HL-60 (cell line): Measurements from ENCODE around the gene MYL10.

ENCODE experiments used
- GABPA ChIP-seq: IDR thresholded peaks from 2 replicates; pipeline ENCODE4 v1.6.1; 2012; ENCODE audit warnings: low read depth
- POLR2AphosphoS5 ChIP-seq: IDR thresholded peaks from 2 replicates; pipeline ENCODE4 v1.6.1; 2012; ENCODE audit warnings: low read depth
- TF ChIP-seq, protein P1 (sequence below): IDR thresholded peaks from one replicate; pipeline ENCODE4 v1.5.1; 2011; ENCODE audit warnings: low read length, control low read depth, inconsistent platforms; ENCODE audit not compliant: insufficient read depth
- TF ChIP-seq, protein P2 (sequence below): IDR thresholded peaks from 2 replicates; pipeline ENCODE4 v1.6.1; 2012; ENCODE audit warnings: low read depth; ENCODE audit not compliant: insufficient replicate concordance

DNA sequence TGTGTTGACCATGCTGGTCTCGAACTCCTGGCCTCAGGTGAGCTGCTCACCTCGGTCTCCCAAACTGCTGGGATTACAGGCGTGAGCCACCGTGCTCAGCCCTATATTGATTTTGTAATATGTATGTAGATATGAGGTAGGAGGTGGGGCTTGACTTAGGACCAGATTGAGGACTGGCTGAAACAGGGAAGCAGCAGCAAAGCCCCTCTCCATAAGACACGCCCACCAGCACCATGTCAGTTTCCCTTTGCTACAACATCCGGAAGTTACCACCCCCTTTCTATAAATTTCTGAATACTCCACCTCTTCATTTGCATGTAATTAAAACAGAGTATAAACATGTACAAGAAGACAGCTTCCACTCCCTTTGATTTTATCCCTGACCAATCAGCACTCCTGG, 47.9 kb upstream of the MYL10 start:
- TF ChIP-seq, protein P1, sequence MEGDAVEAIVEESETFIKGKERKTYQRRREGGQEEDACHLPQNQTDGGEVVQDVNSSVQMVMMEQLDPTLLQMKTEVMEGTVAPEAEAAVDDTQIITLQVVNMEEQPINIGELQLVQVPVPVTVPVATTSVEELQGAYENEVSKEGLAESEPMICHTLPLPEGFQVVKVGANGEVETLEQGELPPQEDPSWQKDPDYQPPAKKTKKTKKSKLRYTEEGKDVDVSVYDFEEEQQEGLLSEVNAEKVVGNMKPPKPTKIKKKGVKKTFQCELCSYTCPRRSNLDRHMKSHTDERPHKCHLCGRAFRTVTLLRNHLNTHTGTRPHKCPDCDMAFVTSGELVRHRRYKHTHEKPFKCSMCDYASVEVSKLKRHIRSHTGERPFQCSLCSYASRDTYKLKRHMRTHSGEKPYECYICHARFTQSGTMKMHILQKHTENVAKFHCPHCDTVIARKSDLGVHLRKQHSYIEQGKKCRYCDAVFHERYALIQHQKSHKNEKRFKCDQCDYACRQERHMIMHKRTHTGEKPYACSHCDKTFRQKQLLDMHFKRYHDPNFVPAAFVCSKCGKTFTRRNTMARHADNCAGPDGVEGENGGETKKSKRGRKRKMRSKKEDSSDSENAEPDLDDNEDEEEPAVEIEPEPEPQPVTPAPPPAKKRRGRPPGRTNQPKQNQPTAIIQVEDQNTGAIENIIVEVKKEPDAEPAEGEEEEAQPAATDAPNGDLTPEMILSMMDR = no peak
- TF ChIP-seq POLR2AphosphoS5 = no peak
- TF ChIP-seq GABPA = no peak
- TF ChIP-seq, protein P2, sequence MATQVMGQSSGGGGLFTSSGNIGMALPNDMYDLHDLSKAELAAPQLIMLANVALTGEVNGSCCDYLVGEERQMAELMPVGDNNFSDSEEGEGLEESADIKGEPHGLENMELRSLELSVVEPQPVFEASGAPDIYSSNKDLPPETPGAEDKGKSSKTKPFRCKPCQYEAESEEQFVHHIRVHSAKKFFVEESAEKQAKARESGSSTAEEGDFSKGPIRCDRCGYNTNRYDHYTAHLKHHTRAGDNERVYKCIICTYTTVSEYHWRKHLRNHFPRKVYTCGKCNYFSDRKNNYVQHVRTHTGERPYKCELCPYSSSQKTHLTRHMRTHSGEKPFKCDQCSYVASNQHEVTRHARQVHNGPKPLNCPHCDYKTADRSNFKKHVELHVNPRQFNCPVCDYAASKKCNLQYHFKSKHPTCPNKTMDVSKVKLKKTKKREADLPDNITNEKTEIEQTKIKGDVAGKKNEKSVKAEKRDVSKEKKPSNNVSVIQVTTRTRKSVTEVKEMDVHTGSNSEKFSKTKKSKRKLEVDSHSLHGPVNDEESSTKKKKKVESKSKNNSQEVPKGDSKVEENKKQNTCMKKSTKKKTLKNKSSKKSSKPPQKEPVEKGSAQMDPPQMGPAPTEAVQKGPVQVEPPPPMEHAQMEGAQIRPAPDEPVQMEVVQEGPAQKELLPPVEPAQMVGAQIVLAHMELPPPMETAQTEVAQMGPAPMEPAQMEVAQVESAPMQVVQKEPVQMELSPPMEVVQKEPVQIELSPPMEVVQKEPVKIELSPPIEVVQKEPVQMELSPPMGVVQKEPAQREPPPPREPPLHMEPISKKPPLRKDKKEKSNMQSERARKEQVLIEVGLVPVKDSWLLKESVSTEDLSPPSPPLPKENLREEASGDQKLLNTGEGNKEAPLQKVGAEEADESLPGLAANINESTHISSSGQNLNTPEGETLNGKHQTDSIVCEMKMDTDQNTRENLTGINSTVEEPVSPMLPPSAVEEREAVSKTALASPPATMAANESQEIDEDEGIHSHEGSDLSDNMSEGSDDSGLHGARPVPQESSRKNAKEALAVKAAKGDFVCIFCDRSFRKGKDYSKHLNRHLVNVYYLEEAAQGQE = no peak
